Osteocyte (in vitro differentiated cells): ENCODE measurements around the gene TMX3. TPM values are rescaled to one million over a fixed set of nuclear protein-coding genes. Genes with fewer than 3 reads are reported as not detected.

Source experiments
- DNase-seq: peaks from one replicate; pipeline ENCODE4 v3.0.0; 2021; ENCODE audit warnings: mixed read lengths; ENCODE audit not compliant: unreplicated experiment; ENCODE audit errors: extremely low spot score
- H3K27ac Mint-ChIP-seq: one replicate; pipeline ENCODE4 v1.8.0; 2021; ENCODE audit warnings: mild to moderate bottlenecking, mixed read lengths; ENCODE audit not compliant: unreplicated experiment
- H3K27me3 Mint-ChIP-seq: one replicate; pipeline ENCODE4 v1.8.0; 2021; ENCODE audit warnings: mixed read lengths; ENCODE audit not compliant: unreplicated experiment
- H3K36me3 Mint-ChIP-seq: one replicate; pipeline ENCODE4 v1.8.0; 2021; ENCODE audit warnings: mixed read lengths; ENCODE audit not compliant: unreplicated experiment
- H3K4me1 Mint-ChIP-seq: one replicate; pipeline ENCODE4 v1.8.0; 2021; ENCODE audit warnings: mixed read lengths; ENCODE audit not compliant: unreplicated experiment
- H3K4me3 Mint-ChIP-seq: one replicate; pipeline ENCODE4 v1.8.0; 2021; ENCODE audit warnings: mild to moderate bottlenecking, moderate library complexity, mixed read lengths; ENCODE audit not compliant: unreplicated experiment
- H3K9me3 Mint-ChIP-seq: one replicate; pipeline ENCODE4 v1.8.0; 2021; ENCODE audit warnings: mixed read lengths; ENCODE audit not compliant: unreplicated experiment
- total RNA-seq: library from RNA; stranded (reverse); gene quantifications from 2 replicates; pipeline ENCODE4 v1.2.1, GENCODE V29; 2021
- TF ChIP-seq, protein P1 (sequence below): fragments of 200-600 bp; sonication (generic); IDR thresholded peaks from 2 replicates; pipeline ENCODE4 v1.5.0; 2021; ENCODE audit warnings: antibody characterized with exemption, mild to moderate bottlenecking, moderate library complexity

Gene TMX3
- total RNA-seq, 1 donor from 2014 or later: 78.4 TPM

GRCh38 chr18:68714366-68714711, 569 bp downstream of the TMX3 start:
- Mint-ChIP-seq H3K36me3 (peaks cover 24% of the 10 kb centered on the region), H3K27ac (peak overlapping the region; percentile 85), H3K9me3 (no peaks in the 10 kb centered on the region), H3K4me1 (peaks cover 27% of the 10 kb centered on the region), H3K4me3 (peak overlapping the region; percentile 93), H3K27me3 (no peaks in the 10 kb centered on the region)
- TF ChIP-seq, protein P1, sequence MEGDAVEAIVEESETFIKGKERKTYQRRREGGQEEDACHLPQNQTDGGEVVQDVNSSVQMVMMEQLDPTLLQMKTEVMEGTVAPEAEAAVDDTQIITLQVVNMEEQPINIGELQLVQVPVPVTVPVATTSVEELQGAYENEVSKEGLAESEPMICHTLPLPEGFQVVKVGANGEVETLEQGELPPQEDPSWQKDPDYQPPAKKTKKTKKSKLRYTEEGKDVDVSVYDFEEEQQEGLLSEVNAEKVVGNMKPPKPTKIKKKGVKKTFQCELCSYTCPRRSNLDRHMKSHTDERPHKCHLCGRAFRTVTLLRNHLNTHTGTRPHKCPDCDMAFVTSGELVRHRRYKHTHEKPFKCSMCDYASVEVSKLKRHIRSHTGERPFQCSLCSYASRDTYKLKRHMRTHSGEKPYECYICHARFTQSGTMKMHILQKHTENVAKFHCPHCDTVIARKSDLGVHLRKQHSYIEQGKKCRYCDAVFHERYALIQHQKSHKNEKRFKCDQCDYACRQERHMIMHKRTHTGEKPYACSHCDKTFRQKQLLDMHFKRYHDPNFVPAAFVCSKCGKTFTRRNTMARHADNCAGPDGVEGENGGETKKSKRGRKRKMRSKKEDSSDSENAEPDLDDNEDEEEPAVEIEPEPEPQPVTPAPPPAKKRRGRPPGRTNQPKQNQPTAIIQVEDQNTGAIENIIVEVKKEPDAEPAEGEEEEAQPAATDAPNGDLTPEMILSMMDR: no peak
- no peak for DNase-seq

- Mint-ChIP-seq H3K4me3 (peak overlapping the region; percentile 93), H3K4me1 (peaks cover 27% of the 10 kb centered on the region), H3K27ac (peak overlapping the region; percentile 85), H3K36me3 (peaks cover 24% of the 10 kb centered on the region), H3K9me3 (no peaks in the 10 kb centered on the region), H3K27me3 (no peaks in the 10 kb centered on the region)
- TF ChIP-seq, protein P1: no peak
- DNase-seq: no peak
These were observed 1.1 kb downstream of the TMX3 start for GRCh38 chr18:68713796-68714195.

DNA sequence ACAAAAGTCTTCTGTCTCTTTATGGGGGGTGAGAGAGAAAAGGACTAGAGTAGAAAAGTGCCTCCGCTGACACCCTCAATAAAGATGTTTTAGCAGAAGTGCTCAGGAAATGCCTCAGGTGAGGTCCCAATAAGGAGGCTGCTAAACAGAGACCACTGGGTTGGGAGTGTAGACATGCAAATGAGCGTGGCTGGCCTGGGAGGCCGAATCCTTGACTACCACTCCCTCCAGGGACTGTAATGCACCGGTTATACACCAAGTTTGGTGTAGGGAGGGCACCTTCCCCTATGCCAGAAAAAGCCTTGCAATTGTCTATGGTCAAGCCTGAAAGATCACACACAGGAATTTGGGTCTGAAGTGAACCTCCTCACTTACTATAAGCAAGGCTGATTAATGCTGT, 1.8 kb downstream of the TMX3 start:
- H3K36me3 Mint-ChIP-seq: peaks cover 28% of the 10 kb centered on the region
- no peaks in the 10 kb centered on the region for H3K9me3 Mint-ChIP-seq
- H3K4me3 Mint-ChIP-seq: peak overlapping the region; percentile 93
- H3K27ac Mint-ChIP-seq: no peak overlapping the region
- H3K27me3 Mint-ChIP-seq: no peaks in the 10 kb centered on the region
- TF ChIP-seq, protein P1: no peak
- DNase-seq: no peak
- peaks cover 27% of the 10 kb centered on the region for H3K4me1 Mint-ChIP-seq

DNA sequence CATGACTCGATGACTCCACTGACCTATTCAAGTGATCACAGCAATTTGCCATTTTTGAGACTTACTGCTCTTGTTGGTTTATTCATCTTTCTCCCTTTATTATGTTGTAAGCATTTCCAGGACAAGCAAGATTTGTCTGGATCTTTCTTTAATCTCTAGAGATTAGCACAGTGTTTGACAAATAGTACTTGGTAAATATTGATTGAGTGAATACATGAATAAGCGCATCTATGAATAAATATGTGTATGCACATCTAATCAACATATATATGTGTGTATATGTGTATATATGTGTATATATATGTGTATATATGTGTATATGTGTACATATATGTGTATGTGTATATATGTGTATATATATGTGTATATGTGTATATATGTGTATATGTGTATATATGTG, 7.3 kb downstream of the TMX3 start:
- TF ChIP-seq, protein P1: no peak
- DNase-seq: no peak
- no peaks in the 10 kb centered on the region for H3K9me3 Mint-ChIP-seq
- peaks cover 46% of the 10 kb centered on the region for H3K36me3 Mint-ChIP-seq
- no peaks in the 10 kb centered on the region for H3K27me3 Mint-ChIP-seq
- no peak overlapping the region for H3K27ac Mint-ChIP-seq
- peaks cover 9% of the 10 kb centered on the region for H3K4me1 Mint-ChIP-seq
- no peak overlapping the region for H3K4me3 Mint-ChIP-seq

DNA sequence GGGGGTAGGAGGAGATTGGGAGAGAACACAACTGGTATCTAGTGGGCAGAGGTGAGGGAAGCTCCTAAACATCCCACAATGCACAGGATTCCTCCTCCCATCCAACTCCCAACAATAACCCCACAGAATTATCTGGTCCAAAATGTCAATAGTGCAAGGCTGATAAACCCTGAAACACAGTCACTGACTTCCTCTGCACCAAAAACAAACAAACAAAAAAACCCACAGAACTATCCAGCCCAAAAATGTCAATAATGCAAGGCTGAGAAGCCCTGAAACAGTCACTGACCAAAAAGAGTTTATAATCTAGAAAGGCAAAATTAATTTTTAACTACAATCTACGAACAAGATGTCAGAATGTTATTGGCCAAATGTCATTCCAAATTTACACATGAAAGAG, 9.8 kb downstream of the TMX3 start:
- peaks cover 45% of the 10 kb centered on the region for H3K36me3 Mint-ChIP-seq
- no peak for DNase-seq
- TF ChIP-seq, protein P1: no peak
- no peaks in the 10 kb centered on the region for H3K27me3 Mint-ChIP-seq
- peak overlapping the region; percentile 32 for H3K27ac Mint-ChIP-seq
- peaks cover 7% of the 10 kb centered on the region for H3K4me1 Mint-ChIP-seq
- no peak overlapping the region for H3K4me3 Mint-ChIP-seq
- no peaks in the 10 kb centered on the region for H3K9me3 Mint-ChIP-seq
